HFF-Myc (cell line): Measurements from ENCODE around the gene ARHGEF10L.
A peak's percentile ranks its signal among the peaks of the same experiment; 100 is the strongest.

Experiments
- DNase-seq: peaks from one replicate; pipeline ENCODE4 v3.0.0-alpha.2; 2011; ENCODE audit warnings: low read depth; ENCODE audit errors: extremely low read depth
- H3K4me3 ChIP-seq: replicated peaks from 2 replicates; pipeline ENCODE4 v1.5.1; 2011; ENCODE audit warnings: low read depth, mild to moderate bottlenecking, control low read depth, low read length
- TF ChIP-seq, protein P1 (sequence below): IDR thresholded peaks from 2 replicates; pipeline ENCODE4 v1.5.1; 2012; ENCODE audit warnings: mild to moderate bottlenecking, low read depth, low read length, control low read depth; ENCODE audit errors: missing control alignments

ARHGEF10L gene

DNA sequence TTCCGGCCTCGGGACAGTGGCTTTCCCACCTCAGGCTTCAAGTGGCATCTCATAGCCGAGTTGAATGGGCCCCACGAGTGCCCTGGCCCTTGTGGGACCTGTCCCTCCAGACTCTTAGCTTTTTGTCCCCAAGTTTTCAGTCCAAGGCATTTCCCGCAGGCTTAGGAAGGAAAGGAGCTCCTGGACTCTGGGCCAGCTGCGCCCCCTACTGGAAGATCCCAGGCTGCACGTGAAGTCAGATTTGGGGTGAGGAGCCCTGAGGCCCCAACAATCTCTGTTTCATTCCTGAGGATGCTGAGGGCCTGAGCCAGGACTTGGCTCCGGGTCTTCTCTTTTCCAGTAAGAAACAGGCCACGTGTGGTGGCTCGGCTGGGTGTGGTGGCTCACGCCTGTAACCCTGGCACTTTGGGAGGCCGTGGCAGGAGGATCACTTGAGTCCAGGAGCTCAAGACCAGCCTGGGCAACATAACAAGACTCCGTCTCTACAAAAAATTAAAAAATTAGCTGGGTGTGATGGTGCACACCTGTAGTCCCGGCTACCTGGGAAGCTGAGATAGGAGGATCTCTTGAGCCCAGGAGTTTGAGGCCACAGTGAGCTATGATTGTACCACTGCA lies 67.4 kb downstream of the ARHGEF10L start:
- DNase-seq, result peak; percentile 33
- TF ChIP-seq, protein P1, sequence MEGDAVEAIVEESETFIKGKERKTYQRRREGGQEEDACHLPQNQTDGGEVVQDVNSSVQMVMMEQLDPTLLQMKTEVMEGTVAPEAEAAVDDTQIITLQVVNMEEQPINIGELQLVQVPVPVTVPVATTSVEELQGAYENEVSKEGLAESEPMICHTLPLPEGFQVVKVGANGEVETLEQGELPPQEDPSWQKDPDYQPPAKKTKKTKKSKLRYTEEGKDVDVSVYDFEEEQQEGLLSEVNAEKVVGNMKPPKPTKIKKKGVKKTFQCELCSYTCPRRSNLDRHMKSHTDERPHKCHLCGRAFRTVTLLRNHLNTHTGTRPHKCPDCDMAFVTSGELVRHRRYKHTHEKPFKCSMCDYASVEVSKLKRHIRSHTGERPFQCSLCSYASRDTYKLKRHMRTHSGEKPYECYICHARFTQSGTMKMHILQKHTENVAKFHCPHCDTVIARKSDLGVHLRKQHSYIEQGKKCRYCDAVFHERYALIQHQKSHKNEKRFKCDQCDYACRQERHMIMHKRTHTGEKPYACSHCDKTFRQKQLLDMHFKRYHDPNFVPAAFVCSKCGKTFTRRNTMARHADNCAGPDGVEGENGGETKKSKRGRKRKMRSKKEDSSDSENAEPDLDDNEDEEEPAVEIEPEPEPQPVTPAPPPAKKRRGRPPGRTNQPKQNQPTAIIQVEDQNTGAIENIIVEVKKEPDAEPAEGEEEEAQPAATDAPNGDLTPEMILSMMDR, result peak; percentile 97
- no peak overlapping the region for H3K4me3 ChIP-seq

DNA sequence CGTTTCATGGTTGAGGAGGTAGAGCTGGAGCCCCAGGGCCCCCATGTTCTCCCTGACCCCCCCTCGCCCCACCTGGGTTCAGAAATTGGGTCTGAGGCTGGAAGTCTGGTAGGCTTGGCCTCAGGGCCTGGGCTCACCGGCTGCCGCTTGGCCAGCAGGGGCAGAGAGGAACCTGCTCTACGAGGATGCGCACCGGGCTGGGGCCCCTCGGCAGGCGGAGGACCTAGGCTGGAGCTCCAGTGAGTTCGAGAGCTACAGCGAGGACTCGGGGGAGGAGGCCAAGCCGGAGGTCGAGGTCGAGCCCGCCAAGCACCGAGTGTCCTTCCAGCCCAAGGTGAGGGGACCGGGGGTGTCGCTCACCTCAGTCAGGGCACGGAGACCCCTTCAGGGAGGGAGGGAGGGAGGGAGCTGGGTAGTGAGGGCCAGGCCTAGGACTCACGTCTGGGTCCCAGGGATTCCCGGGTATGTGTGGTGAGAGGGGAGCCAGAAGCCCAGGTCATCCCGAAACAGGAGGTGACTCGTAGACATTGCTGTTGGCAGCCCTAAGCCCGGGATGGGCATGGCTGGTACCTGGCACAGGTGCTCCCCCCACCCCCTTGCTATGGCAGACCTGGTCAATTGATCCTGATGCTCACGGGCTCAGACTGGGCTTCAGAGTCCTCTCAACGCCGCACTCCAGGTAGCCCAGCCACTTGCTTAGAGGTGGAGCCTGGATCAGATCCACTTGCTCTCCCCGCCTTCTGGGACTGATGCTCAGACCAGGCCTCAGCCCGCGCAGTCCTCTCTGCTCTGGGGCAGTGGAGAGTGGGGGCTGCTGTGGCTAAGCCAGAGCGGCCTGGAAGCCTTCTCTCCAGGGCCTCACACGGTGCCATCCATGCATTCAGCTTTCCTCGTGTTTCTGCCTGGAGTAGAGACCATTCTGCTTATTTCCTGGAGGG lies 68.4 kb downstream of the ARHGEF10L start:
- DNase-seq, result no peak
- TF ChIP-seq, protein P1, result no peak
- H3K4me3 ChIP-seq, result no peak overlapping the region

DNA sequence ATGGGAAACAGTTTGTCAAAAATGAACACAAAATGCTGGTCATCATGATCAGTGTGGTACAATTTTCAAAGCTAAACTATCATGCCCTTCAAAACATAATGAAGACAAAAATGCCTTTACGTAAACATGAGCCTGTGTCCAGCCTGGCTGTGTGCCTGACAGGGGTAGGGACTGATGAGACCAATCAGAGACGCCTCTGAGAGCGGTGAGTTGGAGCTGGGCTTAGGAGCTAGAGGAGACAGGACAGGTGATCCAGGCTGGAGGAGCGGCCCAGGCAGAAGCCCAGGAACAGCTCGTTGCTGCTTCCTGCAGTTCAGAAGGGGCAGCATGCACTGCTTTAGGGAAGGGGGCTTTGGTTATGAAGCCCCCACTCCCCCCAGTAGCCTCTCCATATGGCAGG lies 70.0 kb downstream of the ARHGEF10L start:
- H3K4me3 ChIP-seq, result no peak overlapping the region
- DNase-seq, result no peak
- TF ChIP-seq, protein P1, result no peak

DNA sequence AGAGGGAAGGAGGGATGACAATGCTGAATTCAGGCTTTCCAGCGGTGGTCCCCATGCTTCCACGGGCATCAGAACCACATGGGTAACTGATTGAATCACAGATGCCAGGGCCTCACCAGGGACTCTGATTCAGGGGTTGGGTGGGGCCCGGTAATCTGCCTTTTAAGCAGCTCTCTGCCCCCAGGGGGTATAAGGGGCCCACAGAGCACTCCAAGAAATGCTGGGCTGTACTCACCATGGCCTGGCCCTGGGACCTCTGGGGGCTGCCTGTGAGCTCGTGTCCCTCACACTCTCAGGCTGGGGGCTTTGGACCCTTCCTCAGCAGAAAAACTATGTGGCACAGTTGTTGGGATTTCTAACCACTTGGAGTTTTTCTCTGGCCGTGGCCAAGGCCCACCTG lies 70.6 kb downstream of the ARHGEF10L start:
- TF ChIP-seq, protein P1, result no peak
- DNase-seq, result no peak

DNA sequence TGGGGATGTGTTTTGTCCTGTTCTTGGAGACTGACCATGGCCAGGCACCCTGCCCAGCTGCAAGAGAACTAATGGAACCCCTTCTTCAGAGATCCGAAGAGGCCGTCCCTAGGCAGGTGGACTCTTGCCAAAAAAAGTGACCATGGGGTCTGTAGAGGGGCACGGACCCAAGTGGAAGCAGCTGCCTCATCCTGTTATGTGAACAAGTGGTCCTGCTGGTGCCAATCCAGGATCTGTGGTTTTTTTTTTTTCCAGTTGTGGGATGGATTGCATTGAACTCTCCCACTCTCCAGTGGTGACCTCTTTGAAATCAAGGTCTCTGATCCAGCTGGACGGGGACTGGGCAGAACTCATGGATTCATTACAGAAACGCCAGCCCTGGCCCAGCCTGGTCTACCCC lies 71.2 kb downstream of the ARHGEF10L start:
- no peak overlapping the region for H3K4me3 ChIP-seq
- TF ChIP-seq, protein P1, result no peak
- no peak for DNase-seq

More for the DNA sequence above, 70.6 kb downstream of the ARHGEF10L start:
- H3K4me3 ChIP-seq, result no peak overlapping the region

DNA sequence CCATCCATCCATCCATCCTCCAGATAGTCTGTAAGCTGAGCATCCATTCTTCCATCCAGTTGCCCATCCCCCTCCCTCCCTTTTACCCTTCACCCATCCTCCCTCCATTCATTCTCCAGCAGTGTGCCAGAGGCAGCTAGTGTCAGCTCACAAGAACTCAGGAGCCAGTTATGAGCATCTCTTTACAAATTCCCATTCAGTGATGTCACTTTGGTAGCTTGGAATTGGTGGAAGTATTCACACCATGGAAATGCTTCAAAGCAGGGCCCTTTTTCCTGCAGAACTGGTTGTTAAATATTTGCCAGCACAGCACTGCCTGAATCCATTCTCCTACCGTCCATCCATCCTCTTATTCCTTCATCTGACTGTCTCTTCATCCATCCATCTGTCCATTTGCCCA lies 72.5 kb downstream of the ARHGEF10L start:
- TF ChIP-seq, protein P1, result no peak
- no peak for DNase-seq
- no peak overlapping the region for H3K4me3 ChIP-seq
